Endothelial cell of umbilical vein (primary cell): ENCODE measurements around the gene NGEF. TPM values are rescaled to one million over a fixed set of nuclear protein-coding genes. Genes with fewer than 3 reads are reported as not detected.
A peak's percentile ranks its signal among the peaks of the same experiment; 100 is the strongest.

Source experiments
- BruUV-seq: library from RNA; stranded (reverse); fragments of 400-500 nt; replicated peaks from 2 replicates; lab custom pipeline; 2021; lab: Mats Ljungman, UMichigan
- CTCF ChIA-PET: fragments of 300-600, 350-600 bp; sonication (Branson Sonifier 250); formaldehyde crosslinking; loops from one replicate; lab custom pipeline; 2021; ENCODE audit warnings: antibody characterized with exemption, inconsistent platforms; lab: Charles Lee
- POLR2A ChIA-PET: fragments of 300-600, 350-600 bp; sonication (Branson Sonifier 250); formaldehyde crosslinking; loops from one replicate; lab custom pipeline; 2021; ENCODE audit warnings: antibody characterized with exemption, inconsistent platforms; lab: Charles Lee
- DNase-seq: peaks from one replicate; pipeline ENCODE4 v3.0.0-alpha.2; 2011; ENCODE audit warnings: low read depth, low spot score
- FAIRE-seq: peaks from 2 replicates; lab custom pipeline; 2011; peaks lifted over from hg19 to GRCh38; lab: Jason Lieb, UNC
- H2AFZ ChIP-seq: 2 replicates; pipeline ENCODE4 v1.6.0; 2012; ENCODE audit warnings: low read depth, low read length, control low read depth, inconsistent platforms
- H3K27ac ChIP-seq: 2 replicates; pipeline ENCODE4 v1.5.1; 2011; ENCODE audit warnings: low read depth, mild to moderate bottlenecking, control low read depth, low read length, moderate library complexity; ENCODE audit not compliant: insufficient read depth
- H3K27me3 ChIP-seq, 2 experiments: 2 replicates each; pipeline versions ENCODE4 v1.6.0 to v1.6.1; 2011; ENCODE audit warnings: low read length in 2 of 2, mixed read lengths in 1 of 2; ENCODE audit not compliant: control insufficient read depth in 2 of 2, insufficient read depth in 2 of 2
- H3K36me3 ChIP-seq, 2 experiments: 2 replicates in 1 of 2; 3 replicates in 1 of 2; pipeline ENCODE4 v1.5.1; 2011; ENCODE audit warnings: low read length in 2 of 2, mild to moderate bottlenecking in 1 of 2, moderate library complexity in 1 of 2; ENCODE audit not compliant: control insufficient read depth in 2 of 2, insufficient read depth in 2 of 2; ENCODE audit errors: extremely low read depth in 1 of 2
- H3K4me1 ChIP-seq: 3 replicates; pipeline ENCODE4 v1.5.1; 2011; ENCODE audit warnings: mild to moderate bottlenecking, low read length; ENCODE audit not compliant: control insufficient read depth, insufficient read depth; ENCODE audit errors: extremely low read depth
- H3K4me2 ChIP-seq: 2 replicates; pipeline ENCODE4 v1.6.1; 2011; ENCODE audit warnings: low read length, control low read depth, mixed read lengths; ENCODE audit not compliant: insufficient read depth
- H3K4me3 ChIP-seq, 3 experiments: fragments of 200-600 bp in 1 of 3; sonication (generic), shearing (Covaris generic) in 1 of 3; replicated peaks in 1 of 3; 2 replicates each; pipeline ENCODE4 v1.5.1; 2011 to 2016; ENCODE audit warnings: control low read depth in 3 of 3, low read length in 3 of 3, mild to moderate bottlenecking in 2 of 3, inconsistent platforms in 1 of 3, low read depth in 1 of 3, moderate library complexity in 1 of 3; ENCODE audit not compliant: insufficient read depth in 1 of 3
- H3K79me2 ChIP-seq: 2 replicates; pipeline ENCODE4 v1.6.0; 2012; ENCODE audit warnings: low read length, inconsistent platforms; ENCODE audit not compliant: control insufficient read depth, insufficient read depth
- H3K9ac ChIP-seq: replicated peaks from 2 replicates; pipeline ENCODE3; 2011; ENCODE audit warnings: low read length, control low read depth; ENCODE audit not compliant: insufficient read depth; ENCODE audit errors: extremely low read depth
- H3K9me1 ChIP-seq: replicated peaks from 3 replicates; pipeline ENCODE4 v1.6.0; 2011; ENCODE audit warnings: mild to moderate bottlenecking, low read length; ENCODE audit not compliant: control insufficient read depth, insufficient read depth; ENCODE audit errors: extremely low read depth
- H3K9me3 ChIP-seq: replicated peaks from 2 replicates; pipeline ENCODE4 v1.5.1; 2012; ENCODE audit warnings: low read length, inconsistent platforms; ENCODE audit not compliant: control insufficient read depth, insufficient read depth
- H4K20me1 ChIP-seq: replicated peaks from 2 replicates; pipeline ENCODE3; 2011; ENCODE audit warnings: mild to moderate bottlenecking, low read length; ENCODE audit not compliant: control insufficient read depth, insufficient read depth; ENCODE audit errors: extremely low read depth
- EZH2 ChIP-seq: IDR thresholded peaks from 2 replicates; pipeline ENCODE4 v1.6.1; 2012; ENCODE audit warnings: borderline replicate concordance, low read depth, mild to moderate bottlenecking, moderate library complexity, low read length, inconsistent platforms; ENCODE audit not compliant: severe bottlenecking
- FOS ChIP-seq: IDR thresholded peaks from 2 replicates; pipeline ENCODE4 v1.6.1; 2011; ENCODE audit warnings: mild to moderate bottlenecking, low read length, moderate library complexity, borderline replicate concordance; ENCODE audit not compliant: insufficient read depth
- GATA2 ChIP-seq: IDR thresholded peaks from 2 replicates; pipeline ENCODE4 v1.7.0; 2011; ENCODE audit warnings: low read depth, mild to moderate bottlenecking, moderate library complexity, mixed read lengths, low read length; ENCODE audit not compliant: insufficient read length, insufficient read depth
- JUN ChIP-seq: IDR thresholded peaks from 2 replicates; pipeline ENCODE4 v1.6.1; 2011; ENCODE audit warnings: borderline replicate concordance, low read depth; ENCODE audit not compliant: insufficient read length, insufficient read depth
- MYC ChIP-seq: IDR thresholded peaks from one replicate; pipeline ENCODE4 v1.6.1; 2011; ENCODE audit warnings: mild to moderate bottlenecking, low read depth, low read length
- POLR2A ChIP-seq: IDR thresholded peaks from 2 replicates; pipeline ENCODE4 v1.6.1; 2012; ENCODE audit warnings: low read depth, mild to moderate bottlenecking, control low read depth, low read length
- POLR2AphosphoS5 ChIP-seq: IDR thresholded peaks from 2 replicates; pipeline ENCODE4 v1.6.1; 2012; ENCODE audit warnings: low read depth, mild to moderate bottlenecking, control low read depth, low read length, moderate library complexity; ENCODE audit not compliant: insufficient read depth
- dilution Hi-C: fragments of 300-500 bp; cut with MboI; formaldehyde crosslinking; loops from one replicate; pipeline ENCODE4 v1.15.0; 2019; ENCODE audit warnings: low sequenced_read_pairs; ENCODE audit not compliant: extremely low pct_ligation_motif_present
- intact Hi-C: fragments of 100-400 bp; cut with micrococcal nuclease; formaldehyde crosslinking; loops from one replicate; pipeline ENCODE4 v1.10.0; 2022
- polyA plus RNA-seq, 4 experiments: library from polyadenylated mRNA; depleted of rRNA in 3 of 4; stranded (reverse) in 3 of 4; unstranded in 1 of 4; fragments of >200 nt; gene quantifications; 2 replicates each; pipeline versions ENCODE4 v1.2.1 to v1.2.3, GENCODE V29; 2011 to 2012; ENCODE audit warnings: missing spikeins in 1 of 4
- total RNA-seq: library from RNA; stranded (reverse); gene quantifications from 2 replicates; pipeline ENCODE4 v1.2.3, GENCODE V29; 2021
- TF ChIP-seq, protein P1 (sequence below), 2 donors: IDR thresholded peaks; 1 replicate in 1 of 2; 2 replicates in 1 of 2; pipeline ENCODE4 v1.5.1; 2011; ENCODE audit warnings: low read length in 2 of 2, mild to moderate bottlenecking in 2 of 2, moderate library complexity in 2 of 2, control low read depth in 1 of 2, inconsistent platforms in 1 of 2, low read depth in 1 of 2; ENCODE audit not compliant: insufficient read depth in 1 of 2; ENCODE audit errors: extremely low read depth in 1 of 2
- TF ChIP-seq, protein P2 (sequence below): IDR thresholded peaks from 2 replicates; pipeline ENCODE4 v1.6.1; 2011; ENCODE audit not compliant: insufficient read depth, insufficient read length

The NGEF gene
- total and polyA plus RNA-seq, 2 donors (not counting 3 experiments of a cell fraction or from before 2014, with no cell fraction given) = 0.22 to 0.41 TPM

DNA sequence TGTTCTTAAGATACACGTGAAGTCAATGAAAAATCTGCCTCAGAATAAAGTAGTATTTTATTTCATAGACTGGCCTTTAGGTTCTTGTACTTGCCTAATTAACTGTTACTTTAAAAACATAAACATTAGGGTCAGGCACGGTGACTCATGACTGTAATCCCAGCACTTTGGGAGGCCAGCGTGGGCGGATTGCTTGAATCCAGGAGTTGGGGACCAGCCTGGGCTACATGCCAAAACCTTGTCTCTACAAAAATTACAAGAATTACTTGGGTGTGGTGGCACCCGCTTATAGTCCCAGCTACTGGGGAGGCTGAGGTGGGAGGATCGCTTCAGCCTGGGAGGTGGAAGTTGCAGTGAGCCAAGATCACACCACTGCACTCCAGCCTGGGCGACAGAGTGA lies 159.0 kb downstream of the NGEF start:
- Histone ChIP-seq H3K27ac (no peak overlapping the region), H3K4me3 (no peak overlapping the region), H3K79me2 (no peaks in the 10 kb centered on the region), H3K36me3 (peaks cover 10 to 31% of the 10 kb centered on the region in 2 experiments), H3K4me1 (peaks cover 8% of the 10 kb centered on the region), H3K9me1 (no peaks in the 10 kb centered on the region), H4K20me1 (no peaks in the 10 kb centered on the region), H3K27me3 (no peaks in the 10 kb centered on the region), H3K4me2 (no peak overlapping the region), H3K9ac (no peak overlapping the region), H3K9me3 (no peaks in the 10 kb centered on the region), H2AFZ (no peak overlapping the region)
- CTCF ChIA-PET = interaction anchor here (1.5 to 4.9 kb wide), 7 partner anchors 10 to 396 kb away, joined by 4 to 55 read pairs (median 14); partner anchors contain the start of genes ATG16L1 and INPP5D
- dilution Hi-C loops = no loop called here
- intact Hi-C loops = loop anchor here (5.0 to 10.0 kb wide), 2 partner anchors 283 to 591 kb away; no protein-coding TSS in a partner anchor
- no TSS peak for BruUV-seq
- POLR2A ChIA-PET = no interaction called here
- TF ChIP-seq EZH2 = no peak
- TF ChIP-seq FOS = peak; percentile 54
- DNase-seq (peak; percentile 68), FAIRE-seq (peak; percentile 75)

DNA sequence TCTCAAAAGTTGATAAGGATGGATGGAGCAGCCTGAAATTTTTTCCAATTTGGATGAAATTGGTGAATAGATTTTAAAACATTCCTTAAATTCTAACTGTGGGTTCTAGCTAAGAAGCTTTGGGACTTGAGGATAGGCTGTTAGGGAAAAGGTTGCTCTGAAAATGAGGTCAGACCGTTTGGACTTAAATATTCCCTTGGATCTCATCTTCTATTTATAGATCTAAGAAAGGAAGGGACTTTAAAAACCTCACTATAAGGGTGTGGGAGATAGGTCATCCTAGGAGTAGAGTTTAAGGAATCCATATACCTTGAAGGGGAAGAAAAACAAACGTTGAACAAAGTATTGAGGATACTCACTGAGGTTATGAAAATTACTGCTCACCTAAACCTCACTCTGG lies 160.4 kb downstream of the NGEF start:
- BruUV-seq = no TSS peak
- CTCF ChIA-PET = interaction anchor here (0.7 to 4.9 kb wide), 21 partner anchors 10 to 411 kb away, joined by 3 to 55 read pairs (median 4); partner anchors contain the start of genes ATG16L1 and INPP5D

More for the DNA sequence above, 160.4 kb downstream of the NGEF start:
- H3K27ac ChIP-seq = no peak overlapping the region
- no peaks in the 10 kb centered on the region for H3K9me1 ChIP-seq
- DNase-seq (no peak), FAIRE-seq (no peak)
- no peak overlapping the region for H2AFZ ChIP-seq
- no peak for TF ChIP-seq GATA2
- TF ChIP-seq, protein P1, sequence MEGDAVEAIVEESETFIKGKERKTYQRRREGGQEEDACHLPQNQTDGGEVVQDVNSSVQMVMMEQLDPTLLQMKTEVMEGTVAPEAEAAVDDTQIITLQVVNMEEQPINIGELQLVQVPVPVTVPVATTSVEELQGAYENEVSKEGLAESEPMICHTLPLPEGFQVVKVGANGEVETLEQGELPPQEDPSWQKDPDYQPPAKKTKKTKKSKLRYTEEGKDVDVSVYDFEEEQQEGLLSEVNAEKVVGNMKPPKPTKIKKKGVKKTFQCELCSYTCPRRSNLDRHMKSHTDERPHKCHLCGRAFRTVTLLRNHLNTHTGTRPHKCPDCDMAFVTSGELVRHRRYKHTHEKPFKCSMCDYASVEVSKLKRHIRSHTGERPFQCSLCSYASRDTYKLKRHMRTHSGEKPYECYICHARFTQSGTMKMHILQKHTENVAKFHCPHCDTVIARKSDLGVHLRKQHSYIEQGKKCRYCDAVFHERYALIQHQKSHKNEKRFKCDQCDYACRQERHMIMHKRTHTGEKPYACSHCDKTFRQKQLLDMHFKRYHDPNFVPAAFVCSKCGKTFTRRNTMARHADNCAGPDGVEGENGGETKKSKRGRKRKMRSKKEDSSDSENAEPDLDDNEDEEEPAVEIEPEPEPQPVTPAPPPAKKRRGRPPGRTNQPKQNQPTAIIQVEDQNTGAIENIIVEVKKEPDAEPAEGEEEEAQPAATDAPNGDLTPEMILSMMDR (IDR thresholded peaks at IDR 0.05; ENCODE audit: extremely low read depth in 1 of 2, insufficient read depth in 1 of 2, low read depth in 1 of 2, low read length in 2 of 2) = no peak
- TF ChIP-seq, protein P2, sequence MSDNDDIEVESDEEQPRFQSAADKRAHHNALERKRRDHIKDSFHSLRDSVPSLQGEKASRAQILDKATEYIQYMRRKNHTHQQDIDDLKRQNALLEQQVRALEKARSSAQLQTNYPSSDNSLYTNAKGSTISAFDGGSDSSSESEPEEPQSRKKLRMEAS = no peak
- no peak for TF ChIP-seq MYC
- TF ChIP-seq POLR2AphosphoS5 = no peak
- no peak for TF ChIP-seq EZH2
- no peak for TF ChIP-seq JUN
- TF ChIP-seq POLR2A = no peak
- no peak for TF ChIP-seq FOS
- no peak overlapping the region for H3K4me3 ChIP-seq
- POLR2A ChIA-PET = no interaction called here
- H3K36me3 ChIP-seq = peaks cover 6 to 24% of the 10 kb centered on the region in 2 experiments
- intact Hi-C loops (loop anchor here (1.0 to 10.0 kb wide), 5 partner anchors 177 to 592 kb away; partner anchors contain the start of gene ATG16L1), dilution Hi-C loops (no loop called here)
- H3K79me2 ChIP-seq = no peaks in the 10 kb centered on the region
- H3K4me1 ChIP-seq = peaks cover 8% of the 10 kb centered on the region
- no peaks in the 10 kb centered on the region for H4K20me1 ChIP-seq
- no peaks in the 10 kb centered on the region for H3K9me3 ChIP-seq
- H3K4me2 ChIP-seq = no peak overlapping the region
- H3K27me3 ChIP-seq = no peaks in the 10 kb centered on the region
- no peak overlapping the region for H3K9ac ChIP-seq
